ENCODE measurements around the gene KRTAP22-1.

- no peak for TF ChIP-seq CTCF (IDR thresholded peaks at IDR 0.05)
- TF ChIP-seq EP300 (IDR thresholded peaks at IDR 0.05; ENCODE audit: low read depth), result no peak
Observed at GRCh38 chr21:30620522-30620921, 19.6 kb downstream of the KRTAP22-1 start, which contains the start of gene KRTAP20-4.

Data from transverse colon (tissue), 3 donors.